ENCODE measurements around the gene SH3RF2. TPM values are rescaled to one million over a fixed set of nuclear protein-coding genes. Genes with fewer than 3 reads are reported as not detected.

The SH3RF2 gene
- polyA plus RNA-seq, 1 experiment, result 0.45 TPM

DNA sequence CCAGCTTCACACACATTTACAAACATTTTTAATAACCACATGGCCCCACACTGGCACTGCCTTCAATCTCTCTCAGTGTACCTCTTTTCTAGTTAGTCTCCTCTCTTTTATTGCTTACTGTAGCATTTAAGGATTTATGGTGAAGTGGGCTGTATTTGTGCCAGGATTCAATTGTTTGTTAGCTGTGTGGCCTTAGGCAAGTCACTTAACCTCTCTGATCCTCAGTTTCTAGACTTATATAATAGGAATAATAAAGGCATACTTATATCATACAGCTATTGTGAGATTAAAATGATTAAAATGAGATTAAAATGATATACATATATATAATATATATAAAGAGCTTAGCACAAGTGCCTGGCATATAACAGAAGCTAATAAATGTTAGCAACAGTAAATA lies 6.4 kb downstream of the SH3RF2 start:
- CTCF ChIA-PET, result no interaction called here
- DNase-seq (ENCODE audit: low read depth), result no peak
- H3K36me3 ChIP-seq (ENCODE audit: control insufficient read depth, insufficient read depth, low read length), result no peaks in the 10 kb centered on the region
- H3K27me3 ChIP-seq (ENCODE audit: control insufficient read depth, insufficient read depth, low read length), result peaks cover 7% of the 10 kb centered on the region
- H3K4me3 ChIP-seq (ENCODE audit: low read depth, low read length), result no peak overlapping the region
- TF ChIP-seq CTCF (IDR thresholded peaks at IDR 0.05; ENCODE audit: insufficient read depth, low read depth, low read length), result no peak
- POLR2A ChIA-PET, result no interaction called here

DNA sequence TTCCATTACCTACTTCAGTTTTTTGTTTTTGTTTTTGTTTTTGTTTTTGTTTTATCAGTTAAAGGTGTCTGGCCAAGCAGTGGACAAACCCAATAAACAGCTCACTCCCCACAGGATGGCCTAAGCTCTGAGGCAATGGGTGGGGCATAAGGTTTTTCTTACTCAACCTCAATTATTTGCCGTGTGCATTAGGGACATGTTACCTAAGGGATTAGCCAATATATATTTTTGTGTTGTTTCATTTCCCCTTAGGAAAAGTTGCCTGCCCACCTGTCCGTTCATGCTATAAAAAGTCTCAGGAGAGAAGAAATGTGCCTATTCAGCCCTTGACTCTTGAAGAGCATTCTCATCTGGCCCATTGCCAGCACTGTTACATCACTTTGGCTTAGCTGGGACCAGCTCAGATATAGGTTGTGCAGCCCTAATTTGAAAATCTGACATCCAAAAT lies 7.3 kb downstream of the SH3RF2 start:
- DNase-seq (ENCODE audit: low read depth), result no peak
- Histone ChIP-seq H3K27me3 (ENCODE audit: control insufficient read depth, insufficient read depth, low read length) (peaks cover 9% of the 10 kb centered on the region), H3K36me3 (ENCODE audit: control insufficient read depth, insufficient read depth, low read length) (no peaks in the 10 kb centered on the region), H3K4me3 (ENCODE audit: low read depth, low read length) (no peak overlapping the region)
- ChIA-PET POLR2A (no interaction called here), CTCF (no interaction called here)
- no peak for TF ChIP-seq CTCF (IDR thresholded peaks at IDR 0.05; ENCODE audit: insufficient read depth, low read depth, low read length)

- Histone ChIP-seq H3K27me3 (ENCODE audit: control insufficient read depth, insufficient read depth, low read length) (peaks cover 12% of the 10 kb centered on the region), H3K4me3 (ENCODE audit: low read depth, low read length) (no peak overlapping the region), H3K36me3 (ENCODE audit: control insufficient read depth, insufficient read depth, low read length) (no peaks in the 10 kb centered on the region)
- DNase-seq (ENCODE audit: low read depth), result no peak
- ChIA-PET POLR2A (no interaction called here), CTCF (no interaction called here)
- TF ChIP-seq CTCF (IDR thresholded peaks at IDR 0.05; ENCODE audit: insufficient read depth, low read depth, low read length), result no peak
Observed at GRCh38 chr5:145944328-145944727, 8.0 kb downstream of the SH3RF2 start.

GRCh38 chr5:145945620-145946111 lies 9.3 kb downstream of the SH3RF2 start:
- no peak overlapping the region for H3K4me3 ChIP-seq (ENCODE audit: low read depth, low read length)
- no peaks in the 10 kb centered on the region for H3K36me3 ChIP-seq (ENCODE audit: control insufficient read depth, insufficient read depth, low read length)
- TF ChIP-seq CTCF (IDR thresholded peaks at IDR 0.05; ENCODE audit: insufficient read depth, low read depth, low read length), result no peak
- H3K27me3 ChIP-seq (ENCODE audit: control insufficient read depth, insufficient read depth, low read length), result peaks cover 12% of the 10 kb centered on the region
- DNase-seq (ENCODE audit: low read depth), result no peak
- CTCF ChIA-PET, result no interaction called here
- POLR2A ChIA-PET, result no interaction called here

GRCh38 chr5:145946112-145946861 lies 9.9 kb downstream of the SH3RF2 start:
- Histone ChIP-seq H3K27me3 (ENCODE audit: control insufficient read depth, insufficient read depth, low read length) (peaks cover 12% of the 10 kb centered on the region), H3K36me3 (ENCODE audit: control insufficient read depth, insufficient read depth, low read length) (no peaks in the 10 kb centered on the region), H3K4me3 (ENCODE audit: low read depth, low read length) (no peak overlapping the region)
- ChIA-PET POLR2A (no interaction called here), CTCF (no interaction called here)
- peak; percentile 77 for DNase-seq (ENCODE audit: low read depth)
- no peak for TF ChIP-seq CTCF (IDR thresholded peaks at IDR 0.05; ENCODE audit: insufficient read depth, low read depth, low read length)
